CD4-positive, alpha-beta T cell treated with Interferon alpha-2 for 1 hour (primary cell): ENCODE data around the gene PATJ.
A peak's percentile ranks its signal among the peaks of the same experiment; 100 is the strongest.
"Not testable (repeated sequence)": the region's sequence is repeated elsewhere in the genome, so short reads cannot be mapped to it uniquely, and the experiment has no call there.

ENCODE experiments used
- DNase-seq, 2 donors: peaks; one replicate each; pipeline ENCODE4 v3.0.0-alpha.2; 2020 to 2022

The PATJ gene

GRCh38 chr1:62109124-62109523, 366.8 kb downstream of the PATJ start:
- DNase-seq = no peak

GRCh38 chr1:62110198-62110817, 368.0 kb downstream of the PATJ start:
- DNase-seq = no peak

DNA sequence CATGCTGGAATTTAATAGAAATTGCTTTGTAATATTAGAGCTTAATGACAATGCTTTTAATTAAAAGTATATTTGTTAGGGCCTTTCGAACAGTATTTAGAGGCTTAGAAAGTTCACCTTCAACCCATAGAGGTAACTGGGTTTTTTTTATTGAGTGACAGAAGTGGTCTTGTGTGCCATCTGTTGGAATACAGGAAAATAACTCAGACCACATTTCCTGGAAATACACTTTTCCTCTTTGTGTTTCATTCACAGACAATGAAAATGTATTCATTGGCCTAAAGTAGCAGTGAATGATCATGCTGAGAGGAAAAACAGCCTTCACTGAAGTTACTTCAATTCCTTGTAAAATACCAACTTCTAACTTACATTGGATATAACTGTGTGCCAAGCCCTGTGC, 368.8 kb downstream of the PATJ start:
- no peak for DNase-seq

DNA sequence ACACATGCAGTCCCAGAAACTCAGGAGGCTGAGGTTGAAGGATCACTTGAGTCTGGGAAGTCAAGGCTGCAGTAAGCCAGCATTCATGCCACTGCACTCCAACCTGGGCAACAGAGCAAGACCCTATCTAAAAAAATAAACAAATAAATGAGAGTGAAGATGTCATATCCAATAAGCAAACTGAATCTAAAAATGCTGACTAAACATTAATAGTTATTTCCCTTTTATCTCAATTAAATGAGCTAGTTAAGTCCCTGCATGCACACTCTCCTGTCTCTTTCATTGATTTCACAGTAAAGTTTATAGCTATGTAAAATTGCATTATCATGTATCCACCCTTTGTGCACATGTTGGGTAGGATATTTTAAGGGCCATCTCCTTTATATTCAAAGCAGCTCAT, 371.2 kb downstream of the PATJ start:
- no peak for DNase-seq

- DNase-seq = no peak
These were observed 374.9 kb downstream of the PATJ start for GRCh38 chr1:62117018-62117750.

- no peak for DNase-seq
These were observed 384.5 kb downstream of the PATJ start for GRCh38 chr1:62126579-62127290.

DNA sequence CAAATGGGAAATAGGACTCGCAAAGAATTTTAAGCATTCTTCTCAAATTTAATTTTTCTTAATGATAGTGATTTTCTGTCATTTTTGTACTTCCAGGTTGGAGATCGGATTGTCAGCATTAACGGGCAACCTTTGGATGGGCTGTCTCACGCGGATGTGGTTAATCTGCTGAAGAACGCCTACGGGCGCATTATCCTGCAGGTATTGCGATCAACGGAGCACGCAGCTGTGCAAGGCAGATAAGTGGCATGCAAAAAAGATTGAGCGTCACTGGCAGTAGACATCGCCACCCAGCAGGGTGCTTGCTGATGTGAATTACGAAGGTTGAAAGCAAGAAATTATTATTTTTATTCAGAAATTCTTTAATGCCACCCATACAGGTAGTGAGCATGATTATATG, 386.5 kb downstream of the PATJ start:
- no peak for DNase-seq

GRCh38 chr1:62131093-62131725, 388.9 kb downstream of the PATJ start:
- peak in 1 of 2 donors; percentile 3 for DNase-seq

DNA sequence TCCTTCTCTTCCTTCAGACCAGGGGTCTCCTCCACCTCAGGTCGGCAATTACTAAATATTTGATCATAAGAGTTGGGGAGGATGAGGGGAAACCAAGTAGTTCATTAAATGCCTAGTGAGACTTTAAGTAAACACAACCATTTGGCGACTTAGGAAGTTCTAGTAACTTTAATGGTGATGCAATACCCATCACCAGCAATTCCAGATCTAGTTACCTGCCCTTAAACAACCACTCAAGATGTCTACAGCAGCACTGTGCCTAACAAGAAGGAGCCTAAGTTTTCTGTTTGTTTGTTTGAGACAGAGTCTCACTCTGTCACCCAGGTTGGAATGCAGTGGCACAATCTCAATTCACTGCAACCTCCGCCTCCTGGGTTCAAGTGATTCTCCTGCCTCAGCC, 395.7 kb downstream of the PATJ start:
- DNase-seq = no peak

- DNase-seq = no peak
These were observed 397.1 kb downstream of the PATJ start for GRCh38 chr1:62139410-62139809.

- DNase-seq = no peak
These were observed 398.4 kb downstream of the PATJ start for GRCh38 chr1:62140666-62141065.

GRCh38 chr1:62142496-62142895, 400.2 kb downstream of the PATJ start:
- no peak for DNase-seq

- peak; percentile 12 to 31 for DNase-seq
These were observed 402.1 kb downstream of the PATJ start for GRCh38 chr1:62144238-62144831.

- no peak for DNase-seq
These were observed 417.7 kb downstream of the PATJ start for GRCh38 chr1:62159940-62160348.

GRCh38 chr1:62161711-62162110, 419.4 kb downstream of the PATJ start:
- DNase-seq = no peak

- DNase-seq = not testable (repeated sequence)
These were observed 428.1 kb downstream of the PATJ start for GRCh38 chr1:62170380-62170779.

DNA sequence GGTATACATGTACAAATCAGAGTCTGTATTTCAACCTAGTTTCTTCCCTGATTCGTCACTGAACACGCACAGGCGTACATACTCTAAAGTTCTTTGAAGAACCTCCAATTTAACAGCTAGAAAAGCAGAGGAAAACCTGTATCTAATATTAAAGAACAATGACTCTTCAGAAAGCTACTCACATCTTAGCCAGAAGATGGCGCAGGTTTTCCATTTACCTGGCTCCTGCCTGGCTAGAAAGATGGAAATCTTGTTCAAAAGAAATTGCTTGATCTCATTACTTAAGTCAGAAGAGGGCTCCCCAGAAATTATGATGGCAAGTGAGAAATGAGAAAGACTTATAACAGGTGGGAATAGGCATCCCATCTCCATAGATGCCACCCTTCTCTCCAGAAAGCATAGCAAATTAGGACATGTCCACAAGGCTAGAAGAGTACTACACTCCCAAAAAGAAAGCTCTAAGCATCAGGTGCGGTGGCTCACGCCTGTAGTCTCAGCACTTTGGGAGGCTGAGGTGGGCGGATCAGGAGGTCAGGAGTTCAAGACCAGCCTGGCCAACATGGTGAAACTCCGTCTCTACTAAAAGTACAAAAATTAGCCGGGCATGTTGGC, 433.4 kb downstream of the PATJ start:
- peak in 1 of 2 donors; percentile 48 for DNase-seq

- DNase-seq = no peak
These were observed 434.5 kb downstream of the PATJ start for GRCh38 chr1:62176597-62177312.

- no peak for DNase-seq
These were observed 435.3 kb downstream of the PATJ start for GRCh38 chr1:62177621-62178020.

GRCh38 chr1:62178372-62178771, 436.1 kb downstream of the PATJ start:
- DNase-seq = no peak

DNA sequence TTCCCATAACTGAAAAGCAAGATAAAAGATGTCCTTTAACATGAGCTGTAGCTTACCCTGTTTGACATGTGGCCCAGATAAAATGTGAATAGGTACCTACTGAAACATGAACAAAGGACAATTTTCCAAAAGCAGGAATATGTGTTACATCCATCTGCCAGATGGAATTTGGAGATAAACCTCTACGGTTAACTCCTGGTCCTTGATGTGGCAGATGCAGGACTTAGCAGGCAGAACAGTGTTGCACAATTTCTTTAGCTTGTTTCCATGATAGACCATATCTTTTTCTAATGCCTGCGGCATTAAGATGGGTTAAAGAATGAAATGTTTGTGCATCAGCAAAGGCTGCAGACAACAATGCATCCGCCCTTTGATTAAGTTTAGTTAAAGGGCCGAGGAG, 437.8 kb downstream of the PATJ start:
- DNase-seq = not testable (repeated sequence)

- DNase-seq = no peak
These were observed 438.4 kb downstream of the PATJ start for GRCh38 chr1:62180639-62181038.
